ENCODE results near the gene TBC1D23.
"Not testable (repeated sequence)": the region's sequence is repeated elsewhere in the genome, so short reads cannot be mapped to it uniquely, and the experiment has no call there.

The TBC1D23 gene

GRCh38 chr3:100257586-100257985 is 3.2 kb upstream of the TBC1D23 start:
- no peak for DNase-seq (ENCODE audit: low spot score)

DNA sequence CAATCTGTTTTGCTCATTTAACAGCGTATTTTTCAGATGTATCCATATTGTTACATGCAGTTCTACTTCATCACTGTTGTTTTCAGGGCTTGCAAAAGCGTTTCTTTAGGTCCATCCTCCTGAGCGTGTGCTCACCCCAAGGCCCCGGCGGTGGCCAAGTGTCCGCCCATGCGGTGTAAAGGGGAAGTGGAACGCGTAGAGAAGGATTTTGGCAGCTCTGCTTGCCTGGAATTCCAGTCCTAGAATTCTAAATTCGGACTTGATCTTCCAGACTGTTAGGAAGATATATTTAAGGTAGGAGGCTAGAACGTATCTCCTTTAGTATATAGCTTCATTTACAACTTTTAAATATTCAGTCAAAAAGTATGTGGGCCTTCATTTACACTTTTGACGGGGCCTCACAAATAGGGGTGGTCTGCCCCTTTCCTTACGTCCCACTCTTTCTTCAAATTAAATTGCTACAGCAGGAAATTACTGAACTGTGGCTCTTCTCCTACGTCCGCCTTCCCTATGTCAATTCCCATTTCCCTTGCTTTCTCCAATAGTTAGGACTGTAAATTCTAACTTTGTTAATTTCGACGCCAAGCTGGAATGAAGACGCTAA is 609 bp upstream of the TBC1D23 start:
- peak; percentile 51 for DNase-seq (ENCODE audit: low spot score)

DNA sequence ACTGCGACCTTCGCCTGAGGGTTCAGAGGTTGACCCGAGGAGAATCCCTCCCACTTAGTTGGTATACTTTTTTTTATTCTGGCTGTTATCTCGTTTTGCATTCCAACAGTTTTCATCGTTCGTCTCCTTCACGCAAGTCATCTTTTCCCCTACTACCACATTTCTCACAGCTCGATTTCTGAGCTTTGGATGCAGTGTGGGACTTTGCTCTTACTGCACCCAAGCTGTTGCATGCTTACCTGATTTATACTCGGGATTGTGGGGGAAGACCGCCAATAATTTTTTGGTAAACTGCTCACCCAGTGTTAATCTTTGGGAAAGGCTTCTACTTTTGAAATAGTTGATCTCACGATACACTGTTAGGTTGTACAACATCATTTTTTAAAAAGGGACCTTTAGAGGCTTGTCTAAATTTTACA is 702 bp downstream of the TBC1D23 start:
- DNase-seq (ENCODE audit: low spot score) = no peak

DNA sequence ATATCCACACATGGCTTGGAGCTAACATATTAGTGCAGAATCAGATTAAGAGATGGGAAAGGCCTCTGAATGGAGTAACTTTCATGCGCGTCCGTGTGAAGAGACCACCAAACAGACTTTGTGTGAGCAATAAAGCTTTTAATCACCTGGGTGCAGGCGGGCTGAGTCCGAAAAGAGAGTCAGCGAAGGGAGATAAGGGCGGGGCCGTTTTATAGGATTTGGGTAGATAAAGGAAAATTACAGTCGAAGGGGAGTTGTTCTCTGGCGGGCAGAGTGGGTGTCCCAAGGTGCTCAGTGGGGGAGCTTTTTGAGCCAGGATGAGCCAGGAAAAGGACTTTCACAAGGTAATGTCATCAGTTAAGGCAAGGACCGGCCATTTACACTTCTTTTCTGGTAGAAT is 2.1 kb downstream of the TBC1D23 start:
- not testable (repeated sequence) for DNase-seq (ENCODE audit: low spot score)

DNA sequence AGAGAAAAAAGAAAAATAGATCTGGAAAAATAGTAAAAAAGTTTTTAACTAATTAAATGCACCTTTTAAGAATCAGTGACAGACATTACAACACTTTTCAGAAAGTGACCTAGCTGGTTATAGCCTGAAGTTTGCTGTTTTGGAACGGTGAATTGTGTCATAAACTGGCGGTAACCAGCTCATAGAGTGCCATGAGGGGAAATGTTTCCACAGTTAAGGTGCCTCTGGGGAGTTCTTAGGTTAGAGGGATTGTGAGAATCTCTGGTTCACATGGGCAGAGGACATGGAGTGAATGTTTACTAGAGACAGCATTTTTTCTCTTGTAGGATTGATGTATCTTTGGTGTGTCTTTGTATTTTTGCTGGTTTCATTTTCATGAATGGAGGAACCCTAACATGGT is 2.8 kb downstream of the TBC1D23 start:
- DNase-seq (ENCODE audit: low spot score) = no peak

DNA sequence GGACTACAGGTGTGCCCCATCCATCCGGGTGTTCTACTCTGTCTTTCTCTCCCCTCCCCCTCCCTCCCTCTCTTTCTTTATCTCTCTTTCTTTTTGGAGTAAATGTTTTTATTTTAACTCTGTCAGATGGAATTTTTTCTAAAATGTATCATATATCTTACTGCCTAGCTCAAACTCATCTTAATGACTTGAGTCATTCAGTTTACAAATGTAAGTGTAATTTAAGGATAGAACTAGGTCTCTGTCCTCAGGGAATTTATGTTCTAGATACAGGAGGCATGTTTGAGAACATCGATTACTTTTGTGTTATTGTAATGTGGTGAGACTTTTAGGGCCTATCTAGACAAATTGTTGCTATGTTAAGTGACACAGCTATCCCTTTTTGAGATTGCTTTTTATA is 3.5 kb downstream of the TBC1D23 start:
- DNase-seq (ENCODE audit: low spot score) = no peak

GRCh38 chr3:100265016-100265415 is 4.2 kb downstream of the TBC1D23 start:
- no peak for DNase-seq (ENCODE audit: low spot score)

DNA sequence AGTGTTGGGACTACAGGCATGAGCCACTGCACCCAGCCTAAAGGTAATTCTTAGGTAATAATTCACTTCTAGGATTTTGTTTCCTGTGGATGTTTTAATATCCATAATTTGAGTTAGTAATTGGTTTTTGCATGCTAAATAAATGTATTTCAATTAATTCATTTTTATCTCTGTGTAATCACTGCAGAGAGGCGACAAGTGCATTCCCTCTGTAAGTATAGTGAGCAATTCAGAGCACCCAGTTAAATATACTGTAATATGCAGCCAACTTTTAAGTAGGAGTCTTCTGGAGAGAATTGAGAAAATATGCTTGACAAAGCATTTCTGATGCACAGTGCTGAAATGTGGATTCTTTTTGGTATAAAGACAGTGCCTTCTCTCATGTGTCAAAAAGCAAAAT is 5.7 kb downstream of the TBC1D23 start:
- no peak for DNase-seq (ENCODE audit: low spot score)

DNA sequence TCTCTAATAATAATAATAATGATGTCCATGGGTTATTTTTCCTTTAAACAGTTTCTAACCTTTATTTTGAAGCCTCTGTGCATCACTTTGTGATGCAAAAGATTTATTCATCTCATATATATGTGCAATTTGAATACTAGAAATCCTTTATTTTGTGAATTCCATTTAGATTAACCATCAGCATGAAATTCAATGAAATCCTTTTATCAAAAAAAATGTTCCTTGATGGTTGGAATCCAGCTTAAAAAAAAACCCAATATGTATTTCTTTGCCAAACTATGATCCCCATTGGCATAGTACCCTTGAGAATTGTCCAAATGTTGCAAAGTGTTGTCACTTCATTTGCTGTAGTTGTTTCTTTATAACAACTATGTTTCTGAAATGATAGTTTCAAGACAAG is 7.4 kb downstream of the TBC1D23 start:
- DNase-seq (ENCODE audit: low spot score) = no peak

DNA sequence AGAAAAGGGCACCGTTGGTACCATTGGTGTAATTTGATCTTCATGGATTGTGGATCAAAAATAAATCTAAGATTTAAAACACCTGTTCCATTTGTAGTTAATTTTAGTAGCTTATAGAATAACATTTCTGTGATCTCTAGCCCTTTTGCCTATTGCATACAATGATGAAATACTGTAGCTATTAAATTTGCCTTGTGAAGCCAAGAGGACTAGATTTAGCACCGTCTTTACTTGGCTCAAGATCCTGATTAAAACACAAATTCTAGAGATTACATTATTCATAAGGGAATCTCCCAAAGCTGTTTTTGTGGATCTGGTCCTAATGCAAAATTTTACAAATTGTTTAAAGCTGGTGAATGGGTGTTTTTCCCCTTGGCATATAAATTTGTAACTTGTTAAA is 8.2 kb downstream of the TBC1D23 start:
- DNase-seq (ENCODE audit: low spot score) = no peak

DNA sequence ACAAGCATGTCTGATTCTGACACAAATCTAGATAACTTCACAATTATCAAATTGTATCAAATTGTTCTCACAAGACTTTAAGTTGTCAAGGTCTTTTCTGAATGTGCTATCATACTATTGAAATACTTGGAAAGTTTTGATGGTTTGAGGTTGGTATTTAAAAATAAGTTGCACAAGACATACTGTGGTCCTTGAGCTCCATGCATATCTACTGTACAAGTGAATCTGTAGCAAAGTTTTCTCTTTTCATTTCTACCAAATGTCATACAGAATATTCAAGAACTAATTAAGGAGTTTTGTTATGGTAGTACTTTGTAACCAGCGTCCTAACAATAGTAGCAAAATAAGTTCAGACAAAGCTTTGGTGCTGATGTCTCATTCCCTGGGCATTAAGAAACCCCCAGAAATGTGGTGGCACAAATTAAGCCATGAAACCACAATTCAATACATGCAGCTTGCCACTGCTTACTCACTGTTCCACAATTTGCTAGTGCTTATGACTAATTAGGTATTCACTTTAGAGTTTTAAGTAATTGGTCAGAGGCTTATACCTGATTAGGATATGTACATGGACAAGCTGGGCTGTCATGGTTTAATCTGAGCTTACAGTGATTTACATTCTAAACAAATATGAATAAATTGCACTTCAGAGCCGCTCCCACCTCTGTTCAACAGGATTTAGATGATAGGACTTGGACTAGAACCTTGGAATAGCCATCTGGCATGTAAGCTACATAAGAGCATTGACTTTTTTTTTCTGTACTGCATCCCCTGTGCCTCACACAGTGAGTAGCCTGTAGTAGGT is 8.8 kb downstream of the TBC1D23 start:
- DNase-seq (ENCODE audit: low spot score) = no peak

- DNase-seq (ENCODE audit: low spot score) = no peak
Observed at GRCh38 chr3:100270215-100270583, 9.4 kb downstream of the TBC1D23 start.

GRCh38 chr3:100271522-100271921 is 10.7 kb downstream of the TBC1D23 start:
- no peak for DNase-seq (ENCODE audit: low spot score)

GRCh38 chr3:100272797-100273611 is 12.2 kb downstream of the TBC1D23 start:
- DNase-seq (ENCODE audit: low spot score) = not testable (repeated sequence)

- no peak for DNase-seq (ENCODE audit: low spot score)
Observed at GRCh38 chr3:100274361-100274760, 13.6 kb downstream of the TBC1D23 start.

DNA sequence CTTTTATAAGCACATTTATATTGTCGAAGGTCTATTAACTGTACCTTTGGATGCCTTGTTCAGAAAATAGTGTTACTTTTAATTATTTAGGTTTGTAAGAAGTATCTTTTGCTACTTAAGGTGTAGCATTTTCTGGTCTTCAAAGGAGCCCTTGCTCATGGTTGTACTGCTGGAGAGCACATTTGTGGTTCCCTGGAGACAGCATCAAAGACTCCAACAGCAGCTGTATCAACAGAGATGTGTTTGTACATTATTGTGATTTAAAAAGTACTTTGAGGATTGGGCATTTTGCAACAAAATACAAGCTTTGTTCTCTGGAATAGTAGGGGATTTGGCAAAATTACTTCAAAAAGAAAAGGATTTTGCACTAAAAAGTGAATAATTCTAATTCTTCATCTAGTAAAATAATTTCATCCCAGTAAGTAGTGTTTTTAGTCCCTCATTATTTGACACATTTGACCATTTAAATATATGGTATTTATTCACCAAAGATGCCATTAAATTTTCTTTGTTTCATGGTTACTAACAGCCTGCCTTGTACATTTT is 16.5 kb downstream of the TBC1D23 start:
- DNase-seq (ENCODE audit: low spot score) = peak; percentile 65

DNA sequence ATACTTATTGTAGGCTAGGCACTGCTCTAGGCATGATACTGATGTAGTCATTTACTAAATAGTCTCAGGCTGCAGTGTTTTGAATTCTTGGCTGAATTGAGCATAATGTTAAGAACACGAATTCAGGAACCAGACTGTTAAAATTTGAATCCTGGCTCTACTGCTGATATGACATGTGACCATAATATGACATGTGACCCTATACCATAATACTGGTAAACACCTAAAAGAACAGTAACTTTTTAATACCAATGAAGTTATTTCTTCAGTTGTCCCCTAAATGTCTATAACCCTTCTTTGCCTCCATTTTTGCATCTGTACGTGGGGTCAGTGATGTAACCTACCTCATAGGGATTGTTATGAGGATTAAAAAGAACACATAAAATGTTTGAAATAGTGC is 18.1 kb downstream of the TBC1D23 start:
- DNase-seq (ENCODE audit: low spot score) = no peak

GRCh38 chr3:100288288-100288894 is 27.6 kb downstream of the TBC1D23 start:
- DNase-seq (ENCODE audit: low spot score) = no peak

DNA sequence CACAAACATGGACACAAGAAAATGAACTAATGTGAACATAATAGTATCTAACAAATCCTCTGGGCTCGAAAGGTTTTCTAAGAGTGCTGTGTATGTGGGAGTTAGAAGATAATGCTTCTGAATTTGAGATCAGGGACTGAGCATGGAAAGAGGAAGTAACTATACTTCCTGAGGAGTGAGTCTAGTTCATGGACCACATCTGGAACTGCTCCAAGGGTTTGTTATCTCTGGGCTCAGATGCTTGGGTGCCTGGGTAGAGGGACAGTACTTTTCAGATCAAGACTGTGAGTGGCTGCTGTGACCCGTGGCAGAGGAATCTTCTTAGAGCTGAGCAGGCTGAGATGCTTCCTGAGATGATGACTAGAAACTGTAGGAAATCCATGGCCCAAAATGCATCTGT is 28.5 kb downstream of the TBC1D23 start:
- peak; percentile 46 for DNase-seq (ENCODE audit: low spot score)

- DNase-seq (ENCODE audit: low spot score) = no peak
Observed at GRCh38 chr3:100295089-100295488, 34.3 kb downstream of the TBC1D23 start.

DNA sequence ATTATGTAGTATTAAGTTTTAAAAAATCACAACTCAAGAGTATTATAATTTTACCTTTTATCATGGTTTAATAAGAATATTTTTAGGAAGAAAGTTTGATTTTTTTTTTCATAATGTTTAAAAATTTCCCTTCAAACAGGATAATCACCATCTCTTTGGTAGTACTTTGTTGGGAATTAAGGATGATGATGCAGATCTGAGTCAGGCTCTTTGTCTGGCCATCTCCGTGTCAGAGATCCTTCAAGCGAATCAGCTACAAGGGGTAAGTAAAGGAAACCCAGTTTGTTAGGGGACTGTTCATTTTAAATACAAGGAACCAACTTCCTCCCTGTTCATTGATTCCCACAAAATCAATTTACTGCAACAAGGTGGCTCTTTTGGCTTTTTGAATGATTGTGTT is 37.0 kb downstream of the TBC1D23 start:
- DNase-seq (ENCODE audit: low spot score) = no peak

- no peak for DNase-seq (ENCODE audit: low spot score)
Observed at GRCh38 chr3:100299016-100299415, 38.2 kb downstream of the TBC1D23 start.
